Breast epithelium (tissue), 3 donors: ENCODE results near the gene GRM1.

Experiments
- POLR2AphosphoS5 ChIP-seq, 3 donors: sonication (generic); formaldehyde crosslinking; IDR thresholded peaks; one replicate each; pipeline ENCODE4 v1.6.1; 2017; ENCODE audit warnings: antibody characterized with exemption in 3 of 3
- TF ChIP-seq, protein P1 (sequence below), 3 donors: fragments of 450-650 bp; IDR thresholded peaks; one replicate each; pipeline ENCODE4 v1.5.1; 2016 to 2017; ENCODE audit warnings: antibody characterized with exemption in 3 of 3, mild to moderate bottlenecking in 3 of 3, moderate library complexity in 3 of 3

DNA sequence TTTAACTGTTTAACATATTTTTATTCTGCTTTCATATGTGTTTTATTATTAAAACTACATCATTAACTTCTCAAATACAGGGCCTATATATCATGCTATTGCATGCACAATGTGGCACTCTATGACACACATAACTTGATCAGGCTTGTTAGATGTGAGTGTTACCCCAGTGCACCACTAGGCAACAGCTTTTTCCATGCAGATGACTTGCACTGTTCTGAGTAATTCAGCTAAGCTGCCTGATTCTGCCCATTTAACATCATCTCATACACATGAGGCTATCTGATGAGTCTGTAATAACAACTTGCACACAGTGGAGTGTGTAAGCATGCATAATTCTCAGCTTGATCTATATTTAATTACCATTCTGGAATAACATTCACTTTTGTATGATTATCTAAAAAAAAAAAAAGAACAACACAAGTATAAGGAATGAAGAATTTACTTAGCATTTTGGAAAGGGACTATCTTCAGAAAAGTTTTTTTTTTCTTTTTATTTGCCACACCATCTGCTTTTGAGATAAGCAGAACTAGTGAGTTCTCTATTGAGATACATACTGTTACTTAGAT is 83.1 kb downstream of the GRM1 start:
- TF ChIP-seq, protein P1, sequence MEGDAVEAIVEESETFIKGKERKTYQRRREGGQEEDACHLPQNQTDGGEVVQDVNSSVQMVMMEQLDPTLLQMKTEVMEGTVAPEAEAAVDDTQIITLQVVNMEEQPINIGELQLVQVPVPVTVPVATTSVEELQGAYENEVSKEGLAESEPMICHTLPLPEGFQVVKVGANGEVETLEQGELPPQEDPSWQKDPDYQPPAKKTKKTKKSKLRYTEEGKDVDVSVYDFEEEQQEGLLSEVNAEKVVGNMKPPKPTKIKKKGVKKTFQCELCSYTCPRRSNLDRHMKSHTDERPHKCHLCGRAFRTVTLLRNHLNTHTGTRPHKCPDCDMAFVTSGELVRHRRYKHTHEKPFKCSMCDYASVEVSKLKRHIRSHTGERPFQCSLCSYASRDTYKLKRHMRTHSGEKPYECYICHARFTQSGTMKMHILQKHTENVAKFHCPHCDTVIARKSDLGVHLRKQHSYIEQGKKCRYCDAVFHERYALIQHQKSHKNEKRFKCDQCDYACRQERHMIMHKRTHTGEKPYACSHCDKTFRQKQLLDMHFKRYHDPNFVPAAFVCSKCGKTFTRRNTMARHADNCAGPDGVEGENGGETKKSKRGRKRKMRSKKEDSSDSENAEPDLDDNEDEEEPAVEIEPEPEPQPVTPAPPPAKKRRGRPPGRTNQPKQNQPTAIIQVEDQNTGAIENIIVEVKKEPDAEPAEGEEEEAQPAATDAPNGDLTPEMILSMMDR (IDR thresholded peaks at IDR 0.05) = no peak
- no peak for TF ChIP-seq POLR2AphosphoS5 (IDR thresholded peaks at IDR 0.05)
